ENCODE data around the gene PLA2G2A. TPM values are rescaled to one million over a fixed set of nuclear protein-coding genes. Genes with fewer than 3 reads are reported as not detected.

PLA2G2A gene
- total RNA-seq, 1 experiment from 2014 or later = 7.1 TPM

DNA sequence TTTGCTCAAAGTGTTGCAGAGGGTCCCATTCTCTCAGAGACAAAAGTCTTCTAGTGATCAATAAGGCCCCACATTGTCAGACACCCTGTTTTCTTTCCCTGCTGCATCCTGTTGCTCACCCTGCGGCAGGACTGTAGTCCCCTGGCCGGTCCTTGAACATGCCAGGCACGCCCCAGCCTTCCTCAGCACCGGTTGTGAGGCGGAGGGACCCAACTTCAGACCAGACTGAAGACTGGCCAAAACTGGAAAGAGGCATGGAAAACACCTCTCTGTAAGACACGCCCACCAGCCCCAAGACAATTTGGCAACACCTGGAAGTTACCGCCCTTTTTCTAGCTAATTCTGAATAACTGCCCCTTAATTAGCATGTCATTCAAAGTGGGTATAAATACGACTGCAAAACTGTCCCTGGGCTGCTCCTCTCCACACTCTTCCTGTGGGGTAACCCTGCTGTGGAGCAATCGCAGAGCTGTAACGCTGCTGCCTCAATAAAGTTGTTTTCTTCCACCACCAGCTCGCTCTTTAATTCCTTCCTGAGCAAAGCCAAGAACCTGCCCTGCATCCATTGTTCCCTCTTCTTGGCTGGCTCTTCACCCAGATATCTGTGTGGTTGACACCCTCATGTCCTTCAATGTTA is 23.8 kb downstream of the PLA2G2A start:
- no peak overlapping the region for H4K8ac ChIP-seq (replicated peaks; ENCODE audit: insufficient read length, low read depth, low read length)
- no peak overlapping the region for H3K9ac ChIP-seq (ENCODE audit: extremely low read depth, insufficient read length, low read length)
- no peak overlapping the region for H2BK5ac ChIP-seq (ENCODE audit: insufficient read length, low read length)
- H3K56ac ChIP-seq (ENCODE audit: insufficient read length, low read depth, low read length) = no peak overlapping the region
- H2AK5ac ChIP-seq (ENCODE audit: insufficient read length, low read length) = no peak overlapping the region
- no peak overlapping the region for H3K23ac ChIP-seq (ENCODE audit: insufficient read length, low read depth, low read length)
- Mint-ChIP-seq H3K27me3 (ENCODE audit: low read depth) (peaks cover 19% of the 10 kb centered on the region), H3K4me1 (peaks cover 16 to 17% of the 10 kb centered on the region in 2 experiments), H3K27ac (no peak overlapping the region), H3K9me3 (peaks cover 14 to 16% of the 10 kb centered on the region in 2 experiments; a peak in 4 of 5 replicates), H3K36me3 (ENCODE audit: insufficient read depth in 1 of 3, low read depth in 3 of 3) (peaks cover 0 to 6% (median 5%) of the 10 kb centered on the region in 3 experiments; a peak in 5 of 7 replicates), H3K4me3 (no peak overlapping the region)
- no peaks in the 10 kb centered on the region for H3K79me2 ChIP-seq (ENCODE audit: insufficient read depth, low read length)
- H3K23me2 ChIP-seq (ENCODE audit: insufficient read length, low read depth, low read length, poor library complexity, severe bottlenecking) = no peaks in the 10 kb centered on the region
- no peaks in the 10 kb centered on the region for H4K20me1 ChIP-seq (ENCODE audit: control insufficient read depth, insufficient read depth, insufficient read length)
- H3K14ac ChIP-seq (ENCODE audit: insufficient read depth, low read length) = no peak overlapping the region
- H3K9me3 ChIP-seq (ENCODE audit: control insufficient read depth, low read depth, low read length) = peaks cover 13% of the 10 kb centered on the region
- peaks cover 4% of the 10 kb centered on the region; the same call in 1 of the 2 replicates for H3K4me1 ChIP-seq (ENCODE audit: insufficient read depth, low read length)
- no peak overlapping the region for H4K5ac ChIP-seq (ENCODE audit: insufficient read length, low read depth, low read length)
- H3K27ac ChIP-seq (ENCODE audit: insufficient read length, low read depth, low read length) = no peak overlapping the region
- H3T11ph ChIP-seq (ENCODE audit: low read length) = no peak overlapping the region
- H3K4ac ChIP-seq (ENCODE audit: low read depth, low read length) = no peak overlapping the region
- H3K4me2 ChIP-seq (ENCODE audit: insufficient read depth, insufficient read length, low read length) = no peak overlapping the region
- H2AFZ ChIP-seq (ENCODE audit: low read length) = no peak overlapping the region
- H2BK12ac ChIP-seq (ENCODE audit: insufficient read length, low read depth, low read length) = no peak overlapping the region
- no peaks in the 10 kb centered on the region for H3K79me1 ChIP-seq (ENCODE audit: insufficient read depth, low read depth, low read length, poor library complexity, severe bottlenecking)
- no peak overlapping the region for H3K18ac ChIP-seq (ENCODE audit: insufficient read length, low read depth, low read length)
- TF ChIP-seq, protein P1, sequence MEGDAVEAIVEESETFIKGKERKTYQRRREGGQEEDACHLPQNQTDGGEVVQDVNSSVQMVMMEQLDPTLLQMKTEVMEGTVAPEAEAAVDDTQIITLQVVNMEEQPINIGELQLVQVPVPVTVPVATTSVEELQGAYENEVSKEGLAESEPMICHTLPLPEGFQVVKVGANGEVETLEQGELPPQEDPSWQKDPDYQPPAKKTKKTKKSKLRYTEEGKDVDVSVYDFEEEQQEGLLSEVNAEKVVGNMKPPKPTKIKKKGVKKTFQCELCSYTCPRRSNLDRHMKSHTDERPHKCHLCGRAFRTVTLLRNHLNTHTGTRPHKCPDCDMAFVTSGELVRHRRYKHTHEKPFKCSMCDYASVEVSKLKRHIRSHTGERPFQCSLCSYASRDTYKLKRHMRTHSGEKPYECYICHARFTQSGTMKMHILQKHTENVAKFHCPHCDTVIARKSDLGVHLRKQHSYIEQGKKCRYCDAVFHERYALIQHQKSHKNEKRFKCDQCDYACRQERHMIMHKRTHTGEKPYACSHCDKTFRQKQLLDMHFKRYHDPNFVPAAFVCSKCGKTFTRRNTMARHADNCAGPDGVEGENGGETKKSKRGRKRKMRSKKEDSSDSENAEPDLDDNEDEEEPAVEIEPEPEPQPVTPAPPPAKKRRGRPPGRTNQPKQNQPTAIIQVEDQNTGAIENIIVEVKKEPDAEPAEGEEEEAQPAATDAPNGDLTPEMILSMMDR (conservative IDR thresholded peaks at IDR 0.05) = no peak
- no peak overlapping the region for H4K91ac ChIP-seq (ENCODE audit: insufficient read length, low read depth, low read length)
- WGBS (ENCODE audit: extremely low coverage, insufficient read length, low lambda C conversion rate) = no CpG with 5 or more reads among the region's 11 CpGs
- no peak overlapping the region for H2BK20ac ChIP-seq (ENCODE audit: low read depth, low read length, poor library complexity, severe bottlenecking)
- DNase-seq = no peak
- no peak overlapping the region for H2BK120ac ChIP-seq (ENCODE audit: low read depth, low read length, poor library complexity, severe bottlenecking)
- no peaks in the 10 kb centered on the region for H3K27me3 ChIP-seq (ENCODE audit: insufficient read depth, low read length)
- no peak overlapping the region for H2BK15ac ChIP-seq (ENCODE audit: low read depth, low read length)

Measured in H9 (cell line).